Dermis blood vessel endothelial cell (primary cell): Measurements from ENCODE around the gene ACOT7. TPM values are rescaled to one million over a fixed set of nuclear protein-coding genes. Genes with fewer than 3 reads are reported as not detected.

Experiments
- DNase-seq: peaks from one replicate; pipeline ENCODE4 v3.0.0; 2010
- total RNA-seq: library from RNA; depleted of rRNA; stranded (reverse); fragments of >200 nt; gene quantifications from 2 replicates; pipeline ENCODE4 v1.2.3, GENCODE V29; 2014

ACOT7 gene
- total RNA-seq, 1 donor from 2014 or later: 17.5 TPM

DNA sequence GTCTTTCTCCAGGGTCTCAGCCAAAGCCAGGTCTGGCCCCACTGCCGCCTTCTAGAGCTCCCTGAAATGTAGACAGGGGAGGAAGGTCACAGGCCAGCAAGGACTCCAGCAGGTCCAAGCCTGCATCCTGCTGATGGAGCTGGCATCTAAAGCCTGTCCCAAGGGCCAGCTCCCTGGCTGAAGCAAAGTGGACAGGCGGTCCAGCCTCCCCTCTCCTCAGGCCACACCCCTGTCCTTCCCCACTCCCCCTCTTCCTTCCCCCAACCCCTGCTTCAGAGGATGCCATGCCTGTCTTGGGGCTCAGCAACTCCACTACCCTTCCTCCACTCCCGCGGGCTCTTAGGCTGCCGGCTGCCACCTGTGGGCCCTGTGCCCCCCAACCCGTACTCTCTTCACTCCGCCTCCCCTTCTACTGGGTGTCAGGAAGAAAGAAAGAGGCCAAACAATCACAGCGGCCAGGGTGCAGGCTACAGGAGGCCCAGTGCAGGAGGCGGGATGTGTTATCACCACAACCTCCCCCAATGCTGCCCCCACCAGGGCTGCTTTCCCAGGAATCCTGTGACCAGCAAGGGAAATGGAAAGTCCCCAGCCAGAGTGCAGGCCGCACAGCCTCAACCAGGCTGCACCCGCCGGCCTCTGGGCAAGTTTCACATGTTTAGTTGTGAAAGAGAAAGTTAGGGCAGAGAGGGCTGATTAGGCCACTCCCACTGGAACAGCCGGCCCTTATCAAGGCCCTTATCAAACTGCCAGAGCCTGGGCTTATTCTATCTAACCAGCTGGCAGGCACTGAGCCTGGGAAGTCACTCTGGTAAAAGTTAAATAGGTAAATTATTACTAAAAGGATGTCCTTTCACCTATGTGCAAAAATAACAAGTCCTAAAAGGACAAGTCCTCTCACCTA lies 34.1 kb downstream of the ACOT7 start:
- peak; percentile 79 for DNase-seq

DNA sequence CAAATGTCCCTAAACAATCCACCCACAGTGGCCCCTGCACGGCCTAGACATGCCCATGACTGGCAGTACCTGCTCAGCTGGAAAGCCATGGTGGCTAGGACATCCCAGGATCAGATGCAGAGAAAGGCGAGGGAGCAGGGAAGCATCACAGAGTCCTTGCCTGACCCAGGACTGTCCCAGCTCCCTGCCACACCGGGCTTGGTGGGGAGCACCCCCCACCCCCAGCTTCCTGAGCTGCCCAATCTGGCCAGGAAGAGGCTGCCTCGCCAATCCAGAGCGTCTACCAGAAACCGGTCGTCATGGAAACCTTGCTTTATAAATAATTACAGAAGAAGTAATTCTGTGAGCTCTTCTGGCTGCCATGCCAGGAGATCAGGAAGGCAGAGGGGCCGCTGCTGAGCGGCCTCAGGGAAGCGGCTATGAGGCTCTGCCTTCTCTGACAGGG lies 34.8 kb downstream of the ACOT7 start:
- peak; percentile 91 for DNase-seq

DNA sequence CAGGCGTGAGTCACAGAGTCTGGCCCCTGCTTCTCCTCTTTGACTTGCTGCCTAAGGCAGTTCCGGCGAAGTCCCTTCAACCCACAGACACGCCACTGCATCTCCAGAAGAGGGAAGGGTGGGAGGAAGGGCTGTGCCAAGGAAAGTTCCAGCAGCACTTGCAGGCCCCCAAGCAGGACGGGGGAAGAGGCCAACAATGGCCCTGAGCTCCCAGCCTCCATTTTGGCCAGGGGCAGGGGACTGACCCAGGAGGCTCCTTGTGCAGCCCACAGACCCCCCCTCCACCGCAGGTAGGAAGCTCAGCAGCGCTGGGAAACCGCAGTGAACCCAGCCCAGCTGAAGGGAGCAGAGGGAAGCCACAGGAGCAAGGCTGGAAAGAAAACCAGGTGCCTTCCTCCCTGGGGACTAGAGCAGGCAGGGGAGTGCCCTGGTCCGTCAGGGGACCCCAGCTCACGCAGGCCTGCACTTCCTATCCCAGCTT lies 35.4 kb downstream of the ACOT7 start:
- no peak for DNase-seq

DNA sequence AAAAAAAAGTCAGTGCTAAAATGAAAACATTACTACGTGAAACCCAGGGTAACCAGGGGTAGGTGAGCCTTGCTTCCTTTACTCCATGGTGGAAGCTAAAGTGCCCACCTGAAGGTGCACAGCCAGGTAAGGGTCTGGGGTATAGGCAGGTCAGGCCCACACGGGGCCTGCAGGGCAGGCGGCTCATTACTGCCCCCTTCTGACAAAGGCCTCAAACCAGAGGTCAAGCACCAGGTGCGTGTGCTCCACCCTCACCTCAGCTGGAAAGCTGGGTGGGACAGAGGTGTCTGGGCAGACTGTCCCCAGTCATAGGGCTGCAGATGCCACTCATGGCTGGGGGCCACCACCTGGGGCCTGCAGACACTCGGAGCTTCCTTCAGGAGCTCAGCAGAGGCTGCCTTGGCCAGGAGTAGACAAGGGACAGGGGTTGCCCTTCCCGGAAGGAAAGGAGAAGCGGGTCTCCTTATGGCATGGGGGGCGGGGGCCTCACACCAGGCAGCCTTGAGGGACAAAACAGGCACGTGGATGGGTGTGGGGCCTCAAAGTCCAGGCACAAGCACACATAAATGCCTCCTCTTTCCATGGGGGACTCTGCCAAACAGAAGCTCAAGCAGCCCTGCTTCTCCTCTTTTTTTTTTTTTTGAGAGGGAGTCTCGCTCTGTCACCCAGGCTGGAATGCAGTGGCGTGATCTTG lies 36.2 kb downstream of the ACOT7 start:
- DNase-seq: no peak

DNA sequence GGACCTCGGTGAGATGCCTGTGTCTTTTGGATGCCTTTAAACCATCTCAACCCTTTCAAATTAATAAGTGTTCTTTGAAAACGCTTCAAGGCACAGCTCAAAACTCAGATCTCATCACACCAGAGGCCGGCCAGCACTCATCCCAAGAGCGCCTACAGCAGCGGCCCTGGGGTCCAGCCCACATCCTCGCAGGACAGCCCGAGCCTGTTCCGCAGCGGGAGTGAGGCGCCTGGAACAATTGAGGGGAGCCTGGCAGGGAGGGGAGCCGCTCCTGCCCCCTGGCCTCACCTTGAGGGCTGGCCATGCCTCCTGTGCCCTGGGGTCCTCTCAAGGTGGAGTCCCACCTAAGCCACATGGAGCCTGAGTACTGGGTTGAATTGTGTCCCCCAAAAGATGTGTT lies 37.9 kb downstream of the ACOT7 start:
- DNase-seq: no peak

DNA sequence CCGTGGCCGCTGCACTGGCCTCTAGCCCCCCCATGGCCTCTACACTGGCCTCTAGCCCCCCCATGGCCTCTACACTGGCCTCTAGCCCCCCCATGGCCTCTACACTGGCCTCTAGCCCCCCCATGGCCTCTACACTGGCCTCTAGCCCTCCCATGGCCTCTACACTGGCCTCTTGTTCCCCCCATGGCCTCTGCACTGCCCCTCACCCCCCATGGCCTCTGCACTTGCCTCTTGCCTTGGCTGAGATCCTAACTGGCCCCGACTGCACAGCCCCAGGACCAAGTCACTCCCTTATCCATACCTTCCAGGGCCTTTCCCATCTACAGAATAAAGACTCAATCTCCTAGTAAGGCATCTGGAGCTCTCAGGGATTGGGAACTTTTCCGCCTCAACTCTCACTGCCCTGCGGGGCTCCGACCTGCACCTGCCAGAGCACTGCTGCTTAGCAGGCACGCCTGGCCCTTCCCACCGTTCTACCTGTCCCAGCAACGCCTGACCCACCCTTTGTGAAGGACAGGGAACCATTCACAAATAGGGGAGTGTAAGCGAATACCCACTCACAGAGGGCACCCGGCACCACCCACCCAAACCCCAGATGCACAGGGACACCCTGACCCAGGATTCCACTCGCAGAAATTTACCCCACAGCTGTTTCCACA lies 38.8 kb downstream of the ACOT7 start:
- DNase-seq: no peak

DNA sequence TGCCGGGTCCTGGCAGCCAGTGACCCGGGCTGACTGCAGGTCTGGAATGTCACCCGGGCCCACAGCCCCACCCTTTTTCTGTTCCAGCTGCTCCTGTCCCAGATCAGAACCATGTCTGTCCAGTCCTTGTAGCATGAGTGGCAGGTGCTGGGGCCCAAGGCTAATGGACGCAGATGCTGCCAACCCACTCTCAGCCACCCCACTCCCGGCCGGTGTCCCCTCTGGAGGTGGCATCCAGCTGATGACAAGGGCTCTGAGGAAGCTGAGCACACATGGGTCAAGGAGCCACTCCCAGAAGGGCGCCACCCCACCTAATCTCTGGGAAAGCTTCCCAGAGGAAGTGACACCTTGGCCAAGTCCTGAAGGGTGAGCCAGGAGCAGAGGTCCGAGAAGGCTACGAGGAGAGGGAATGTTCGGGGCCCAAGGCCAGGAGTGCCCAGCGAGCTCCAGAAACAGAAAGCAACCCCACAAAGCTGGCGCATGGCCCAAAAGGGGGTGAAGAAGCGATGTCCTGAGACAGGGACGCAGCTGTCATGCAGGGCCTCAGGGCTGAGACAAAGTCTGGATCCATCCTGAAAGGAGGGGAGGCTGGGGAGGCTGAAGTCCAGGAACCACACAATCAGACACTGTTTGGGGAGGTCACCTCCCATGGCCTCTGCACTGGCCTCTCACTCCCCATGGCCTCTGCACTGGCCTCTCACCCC lies 39.5 kb downstream of the ACOT7 start:
- DNase-seq: no peak

DNA sequence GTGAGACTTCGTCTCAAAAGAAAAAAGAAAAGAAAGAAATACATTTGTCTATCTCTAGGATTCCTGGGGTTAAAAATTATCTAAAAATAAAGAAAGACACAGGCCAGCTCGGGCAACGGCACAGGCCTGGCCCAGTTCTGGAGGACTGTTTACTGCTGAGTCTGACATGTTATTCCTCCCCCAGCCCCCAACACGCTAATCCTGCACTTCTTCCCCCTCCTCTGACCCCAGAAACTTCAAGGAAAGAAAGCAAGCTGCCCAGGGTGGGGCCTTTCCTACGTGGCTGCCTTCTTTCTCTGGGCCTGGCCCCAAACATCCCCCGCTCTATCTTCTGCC lies 40.0 kb downstream of the ACOT7 start:
- no peak for DNase-seq

DNA sequence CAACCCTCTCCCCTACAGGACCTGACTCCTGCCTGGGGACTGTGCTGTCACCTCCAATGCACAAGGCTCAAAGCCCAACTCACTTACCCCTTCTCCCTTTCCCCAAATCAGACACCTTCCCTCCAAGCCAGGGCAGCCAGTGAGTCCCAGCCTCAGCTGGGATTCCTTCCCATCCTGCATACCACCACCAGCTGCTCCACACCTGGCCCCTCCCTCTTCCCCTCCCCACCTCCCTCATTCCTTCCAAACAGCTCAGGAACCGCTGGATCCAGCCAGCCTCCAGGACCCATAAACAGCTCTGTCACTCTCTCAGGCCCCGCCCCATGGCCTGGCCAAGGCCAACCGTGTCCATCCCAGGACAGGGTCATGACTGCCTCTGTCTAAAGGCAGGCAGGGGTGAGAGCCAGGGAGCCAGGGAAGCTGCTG lies 41.4 kb downstream of the ACOT7 start:
- DNase-seq: no peak

DNA sequence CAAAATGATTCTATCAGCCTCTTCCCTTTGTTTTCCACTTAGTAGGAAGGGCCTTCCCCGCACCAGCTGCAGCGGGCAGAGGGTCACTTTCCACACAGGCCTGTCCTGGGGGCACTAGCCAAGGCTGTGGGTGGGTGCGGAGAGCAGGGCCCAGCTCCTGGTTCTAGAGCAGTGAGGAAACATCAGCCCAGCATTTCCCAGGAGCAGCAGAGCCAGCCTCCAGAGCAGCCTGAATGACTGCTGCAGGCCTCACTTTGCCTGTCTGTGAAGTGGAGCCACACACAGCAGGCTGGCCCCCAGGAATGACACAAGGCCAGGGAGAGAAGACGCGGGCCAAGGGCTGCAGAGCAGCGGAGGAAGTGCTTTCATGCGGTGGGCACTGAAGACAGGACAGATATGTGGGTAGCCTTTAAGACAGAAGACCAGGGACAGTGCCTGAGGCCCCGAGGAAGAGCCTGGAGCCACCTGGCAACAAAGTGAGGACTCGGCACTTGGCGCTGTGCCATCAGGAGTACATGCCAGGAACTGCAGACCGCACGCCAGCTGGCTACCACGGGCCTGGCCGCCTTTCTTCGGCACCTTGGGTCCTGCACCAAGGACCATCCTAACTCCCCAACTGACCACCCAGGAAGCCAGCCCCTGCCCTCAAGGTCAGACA lies 42.0 kb downstream of the ACOT7 start:
- DNase-seq: peak; percentile 41

DNA sequence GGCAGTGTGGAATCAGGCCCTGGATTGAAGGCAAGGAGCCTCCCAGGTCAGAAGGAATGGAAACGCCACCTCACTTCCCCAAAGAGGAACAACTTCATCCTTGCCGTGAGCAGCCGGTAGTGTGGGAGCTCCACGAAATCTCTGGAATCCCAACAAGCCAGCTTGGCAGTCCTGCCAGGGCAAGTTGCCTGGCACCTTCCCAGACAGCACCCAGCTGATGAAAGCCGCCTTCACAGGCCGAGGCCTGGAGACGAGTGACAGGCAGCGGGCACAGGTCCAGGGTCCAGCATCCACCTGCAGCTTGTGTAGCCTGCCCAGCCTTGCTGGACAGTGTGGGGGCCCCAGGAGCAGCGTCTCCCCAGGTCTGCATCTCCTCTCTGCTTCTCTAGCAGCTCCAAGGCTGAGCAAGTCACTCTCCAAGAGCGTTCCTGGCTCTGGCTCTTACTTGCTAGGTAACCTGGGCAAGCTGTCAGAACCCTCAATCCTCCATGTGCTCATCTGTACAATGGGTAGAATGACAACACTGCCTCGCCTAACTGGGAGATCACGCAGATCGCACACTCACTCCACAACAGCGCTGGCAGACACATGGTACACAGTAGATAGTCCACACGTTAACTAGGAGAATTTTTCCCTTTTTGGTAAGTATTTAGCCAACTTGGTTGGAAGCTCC lies 43.0 kb downstream of the ACOT7 start:
- DNase-seq: no peak

DNA sequence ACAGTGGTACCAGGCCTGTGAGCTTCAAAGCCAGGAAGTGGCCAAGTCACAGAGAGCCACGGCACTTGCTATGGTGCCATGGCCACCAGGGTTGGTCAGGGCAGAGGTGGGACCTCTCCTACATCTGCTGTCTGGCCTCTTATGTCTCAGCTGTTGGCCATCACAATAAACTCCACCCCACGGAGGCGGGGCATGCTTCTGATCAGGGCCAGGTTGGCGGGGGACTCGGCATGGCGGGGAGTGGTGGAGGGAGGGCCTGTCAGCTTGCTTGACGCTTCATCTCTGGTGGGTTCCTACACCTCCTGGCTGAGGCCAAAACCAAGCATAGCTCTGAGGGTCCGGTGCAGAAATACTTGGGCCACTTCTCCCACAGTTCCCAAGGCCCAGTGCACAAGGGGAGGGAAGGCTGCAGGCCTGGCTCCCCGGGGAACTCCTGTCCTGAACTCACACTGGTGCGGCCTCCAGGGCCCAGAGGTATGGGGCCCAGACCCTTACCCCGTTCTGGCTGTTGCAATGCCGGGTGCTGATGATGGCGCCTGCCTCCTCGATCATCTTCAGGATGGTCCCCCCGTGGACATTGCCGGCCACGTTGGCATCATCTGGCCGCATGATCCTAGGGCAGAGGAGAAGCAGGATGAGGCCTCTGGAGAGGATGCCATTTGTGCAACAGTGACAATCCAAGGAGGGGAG lies 44.2 kb downstream of the ACOT7 start:
- DNase-seq: no peak

DNA sequence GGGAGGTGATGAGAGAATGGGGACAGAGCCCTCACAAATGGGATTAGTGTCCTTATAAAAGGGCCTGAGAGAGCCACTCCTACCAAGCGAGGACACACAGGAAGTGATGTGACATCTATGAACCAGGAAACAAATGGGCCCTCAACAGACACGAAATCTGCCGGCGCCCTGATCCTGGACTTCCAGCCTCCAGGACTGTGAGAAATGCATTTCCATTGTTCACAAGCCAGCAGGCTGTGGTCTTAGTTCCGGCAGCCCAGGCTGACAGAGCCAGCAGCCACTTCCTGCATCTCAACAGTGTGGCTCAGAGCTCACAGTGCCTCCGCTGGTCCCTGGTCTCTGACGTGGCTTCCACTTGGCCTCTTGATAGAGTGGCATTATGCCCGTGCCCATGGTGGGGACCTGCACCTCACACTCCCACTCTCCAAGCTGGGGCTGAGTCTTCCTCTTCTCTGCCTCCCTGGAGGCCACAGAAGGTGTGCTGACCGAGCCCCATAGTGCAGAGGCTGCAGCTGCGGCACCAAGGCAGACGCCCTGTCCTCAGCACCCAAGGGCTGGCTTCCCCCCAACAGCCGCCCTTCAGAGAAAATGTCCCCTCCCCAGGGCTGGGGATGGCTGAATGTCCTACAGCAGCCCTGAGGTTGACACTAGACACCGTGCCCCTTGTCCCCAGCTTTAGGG lies 44.9 kb downstream of the ACOT7 start:
- peak; percentile 95 for DNase-seq

DNA sequence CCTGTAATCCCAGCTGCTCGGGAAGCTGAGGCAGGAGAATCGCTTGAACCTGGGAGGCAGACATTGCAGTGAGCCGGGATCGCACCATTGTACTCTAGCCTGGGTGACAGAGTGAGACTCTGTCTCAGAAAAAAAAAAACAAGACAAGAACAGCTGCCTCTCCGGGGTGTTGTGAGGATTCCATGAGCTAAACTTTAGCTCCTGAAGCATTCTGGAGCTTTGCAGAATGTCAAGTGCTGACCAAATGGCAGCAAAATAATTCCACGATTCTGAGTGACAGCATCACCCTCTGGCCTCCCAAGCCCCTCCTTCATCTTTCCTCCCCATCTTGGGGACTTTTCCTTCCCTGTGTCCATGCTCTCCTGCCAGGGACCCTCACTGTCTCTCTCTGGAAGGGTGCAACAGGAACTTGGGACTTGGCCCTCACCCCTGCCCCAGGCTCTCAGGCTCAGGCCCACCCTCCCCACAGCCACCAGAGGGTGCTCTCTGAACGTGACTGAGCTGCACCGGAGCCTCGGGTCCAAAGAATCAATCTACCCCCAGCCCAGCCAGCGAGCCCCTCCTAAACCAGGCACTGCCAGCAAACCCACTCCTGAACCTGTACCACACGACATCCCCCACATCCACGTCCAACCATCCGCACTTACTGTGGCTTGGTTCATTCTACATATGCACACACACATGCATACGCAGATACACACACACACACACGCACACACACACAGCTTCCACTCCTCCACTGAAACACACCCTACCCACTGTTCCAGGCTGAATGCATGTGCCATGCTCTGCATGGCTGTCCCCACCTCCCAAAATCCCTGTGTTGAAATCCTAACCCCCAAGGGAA lies 45.7 kb downstream of the ACOT7 start:
- peak; percentile 77 for DNase-seq

DNA sequence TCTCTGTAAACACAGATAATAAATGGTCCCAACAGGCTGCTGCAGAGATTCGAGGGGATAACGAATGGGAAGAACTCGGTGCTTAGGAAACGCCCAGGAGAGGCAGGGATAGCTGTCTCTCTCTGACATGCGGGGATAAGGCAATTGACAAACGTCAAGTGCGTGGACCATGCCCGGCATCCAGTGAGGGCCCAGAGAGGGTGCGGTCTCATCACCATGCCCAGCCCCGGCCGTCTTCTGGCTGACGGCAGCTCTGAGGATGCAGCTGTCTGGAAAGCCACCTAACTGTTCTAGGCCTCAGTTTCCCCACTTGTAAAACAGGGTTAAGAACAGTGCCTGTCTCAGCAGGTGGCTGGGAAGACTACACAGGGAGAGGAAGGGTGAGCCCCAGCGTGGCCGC lies 48.1 kb downstream of the ACOT7 start:
- DNase-seq: no peak

DNA sequence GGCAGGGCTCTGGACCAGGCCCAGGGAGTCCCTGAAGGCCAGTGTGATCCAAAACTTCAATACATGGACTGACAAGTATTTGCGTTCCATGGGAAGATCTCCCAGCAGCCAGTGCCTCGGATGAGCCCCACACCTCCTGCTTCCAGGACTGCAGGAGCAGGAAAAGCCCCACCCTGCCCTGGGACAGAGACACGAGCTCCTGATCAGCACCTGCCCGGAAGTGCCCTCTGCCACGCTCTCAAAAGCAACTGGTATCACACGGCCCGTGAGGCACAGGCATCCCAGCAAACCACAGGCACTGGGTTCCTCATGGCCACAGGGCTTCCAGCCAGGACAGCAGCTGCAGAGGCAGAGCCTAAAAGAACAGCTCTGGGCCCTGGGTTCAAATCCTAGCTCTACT lies 48.6 kb downstream of the ACOT7 start:
- DNase-seq: no peak

DNA sequence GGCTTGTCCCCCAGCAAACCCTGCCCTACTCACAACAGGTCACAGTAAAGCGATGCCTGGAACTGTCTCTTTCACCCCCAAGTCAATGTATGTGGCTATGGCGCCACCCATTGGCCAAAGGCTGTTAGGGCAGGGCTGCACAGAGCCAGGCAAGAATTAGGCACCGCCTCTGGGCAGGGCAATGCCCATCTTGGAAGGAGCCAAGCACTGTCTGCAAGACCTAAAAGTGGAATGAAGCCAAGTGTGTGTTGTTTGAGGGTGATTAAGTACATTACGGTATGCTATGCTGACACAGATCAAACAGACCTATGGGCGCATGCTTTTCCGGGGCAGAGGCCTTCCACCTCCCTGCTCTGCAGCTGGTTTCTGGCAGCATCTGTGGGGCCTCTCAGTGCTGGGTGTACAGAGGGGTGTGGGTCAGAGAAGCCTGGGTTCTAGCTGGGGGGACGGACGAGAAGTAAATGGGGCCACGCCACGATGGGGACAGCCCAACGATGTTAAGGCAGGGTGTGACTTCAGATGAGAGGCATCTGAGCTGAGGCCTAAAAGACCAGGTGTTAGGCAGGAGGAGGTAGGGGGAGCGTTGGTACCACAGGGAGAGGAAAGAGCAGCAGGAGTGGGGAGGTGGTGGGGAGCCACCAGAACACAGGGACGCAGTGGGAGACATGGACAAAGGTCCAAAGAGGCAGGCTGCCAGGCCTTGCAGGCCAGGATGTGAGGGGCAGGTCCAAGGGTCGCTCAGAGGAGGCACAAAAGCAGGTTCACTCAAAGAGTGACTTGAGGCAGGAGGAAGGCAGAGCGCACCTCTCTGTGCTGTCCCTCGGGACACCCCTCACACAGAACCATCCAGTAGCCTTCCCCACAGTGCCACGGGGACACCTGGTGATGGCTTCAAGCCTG lies 49.8 kb downstream of the ACOT7 start:
- peak; percentile 84 for DNase-seq

DNA sequence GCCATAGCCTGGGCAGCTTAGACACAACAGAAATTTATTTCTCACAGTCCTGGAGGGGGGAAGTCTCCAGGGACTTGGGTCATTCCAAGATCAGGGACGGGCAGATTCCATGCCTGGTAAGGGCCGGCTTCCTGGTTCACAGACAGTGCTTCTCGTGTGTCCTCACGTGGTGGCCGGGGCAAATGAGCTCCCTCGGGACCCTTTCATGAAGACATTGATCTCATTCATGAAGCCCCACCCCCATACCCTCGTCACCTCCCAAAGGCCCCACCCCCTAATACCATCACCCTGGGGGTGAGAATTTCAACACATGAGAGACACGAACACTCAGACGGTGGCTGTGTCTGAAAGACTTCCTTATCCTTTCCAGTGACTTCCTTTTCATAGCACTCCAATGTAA lies 51.5 kb downstream of the ACOT7 start:
- DNase-seq: no peak
